ENCODE results near the gene SIRPG.
"Not testable (repeated sequence)": the region's sequence is repeated elsewhere in the genome, so short reads cannot be mapped to it uniquely, and the experiment has no call there.

The SIRPG gene

GRCh38 chr20:1635291-1635979 lies 22.1 kb downstream of the SIRPG start:
- DNase-seq (ENCODE audit: low read depth in 2 of 2), result no peak

- no peak for DNase-seq (ENCODE audit: low read depth in 2 of 2)
Observed at GRCh38 chr20:1633535-1633934, 24.0 kb downstream of the SIRPG start.

- no peak for DNase-seq (ENCODE audit: low read depth in 2 of 2)
Observed at GRCh38 chr20:1632178-1632577, 25.4 kb downstream of the SIRPG start.

- DNase-seq (ENCODE audit: low read depth in 2 of 2), result no peak
Observed at GRCh38 chr20:1631309-1632151, 26.0 kb downstream of the SIRPG start.

GRCh38 chr20:1630186-1630585 lies 27.4 kb downstream of the SIRPG start:
- DNase-seq (ENCODE audit: low read depth in 2 of 2), result no peak

- DNase-seq (ENCODE audit: low read depth in 2 of 2), result no peak
Observed at GRCh38 chr20:1629321-1629720, 28.3 kb downstream of the SIRPG start.

- no peak for DNase-seq (ENCODE audit: low read depth in 2 of 2)
Observed at GRCh38 chr20:1628621-1629020, 29.0 kb downstream of the SIRPG start.

GRCh38 chr20:1627200-1627550 lies 30.4 kb downstream of the SIRPG start:
- no peak for DNase-seq (ENCODE audit: low read depth in 2 of 2)

GRCh38 chr20:1626528-1627199 lies 30.9 kb downstream of the SIRPG start:
- DNase-seq (ENCODE audit: low read depth in 2 of 2), result no peak

- no peak for DNase-seq (ENCODE audit: low read depth in 2 of 2)
Observed at GRCh38 chr20:1625083-1625690, 32.4 kb downstream of the SIRPG start.

GRCh38 chr20:1623501-1624205 lies 33.9 kb downstream of the SIRPG start:
- DNase-seq (ENCODE audit: low read depth in 2 of 2), result no peak

- no peak for DNase-seq (ENCODE audit: low read depth in 2 of 2)
Observed at GRCh38 chr20:1622450-1622849, 35.1 kb downstream of the SIRPG start.

GRCh38 chr20:1621316-1621715 lies 36.3 kb downstream of the SIRPG start:
- no peak for DNase-seq (ENCODE audit: low read depth in 2 of 2)

GRCh38 chr20:1619861-1620444 lies 37.6 kb downstream of the SIRPG start, which contains the start of gene SIRPB1:
Gene SIRPB1 (minus strand): TSS chr20:1620009. CDS start chr20:1619944, 65 bp downstream.
- no peak for DNase-seq (ENCODE audit: low read depth in 2 of 2)

- no peak for DNase-seq (ENCODE audit: low read depth in 2 of 2)
Observed at GRCh38 chr20:1618954-1619540, 38.5 kb downstream of the SIRPG start.

GRCh38 chr20:1618479-1618878 lies 39.1 kb downstream of the SIRPG start:
- DNase-seq (ENCODE audit: low read depth in 2 of 2), result no peak

- no peak for DNase-seq (ENCODE audit: low read depth in 2 of 2)
Observed at GRCh38 chr20:1616858-1617434, 40.6 kb downstream of the SIRPG start.

GRCh38 chr20:1610404-1610803 lies 47.2 kb downstream of the SIRPG start:
- DNase-seq (ENCODE audit: low read depth in 2 of 2), result not testable (repeated sequence)

GRCh38 chr20:1608678-1609347 lies 48.8 kb downstream of the SIRPG start:
- DNase-seq (ENCODE audit: low read depth in 2 of 2), result not testable (repeated sequence)

- no peak for DNase-seq (ENCODE audit: low read depth in 2 of 2)
Observed at GRCh38 chr20:1600736-1601135, 56.8 kb downstream of the SIRPG start.
